Natural killer cell (primary cell): Measurements from ENCODE around the gene GPRIN3. TPM values are rescaled to one million over a fixed set of nuclear protein-coding genes. Genes with fewer than 3 reads are reported as not detected.

ENCODE experiments used
- ATAC-seq, 3 donors: fragments of 150-1000 bp in 2 of 3; fragments of 200-7000 bp in 1 of 3; cut with Tn5 transposase; 1 replicate in 1 of 3; 2 replicates in 2 of 3; pipeline ENCODE4 v1.10.0; 2021; ENCODE audit warnings: mild to moderate bottlenecking in 2 of 3, moderate library complexity in 2 of 3
- DNase-seq, 2 donors: peaks; one replicate each; pipeline versions ENCODE4 v3.0.0 to v3.0.0-alpha.2; 2013 to 2021; ENCODE audit warnings: mixed read lengths in 1 of 2
- H3K27ac ChIP-seq: one replicate; pipeline ENCODE4 v1.5.1; 2013; ENCODE audit warnings: mild to moderate bottlenecking, low read length
- H3K27me3 ChIP-seq: one replicate; pipeline ENCODE4 v1.6.1; 2013; ENCODE audit warnings: low read length; ENCODE audit not compliant: control insufficient read depth, insufficient read depth
- H3K36me3 ChIP-seq: one replicate; pipeline ENCODE4 v1.6.1; 2013; ENCODE audit warnings: low read length; ENCODE audit not compliant: control insufficient read depth, insufficient read depth
- H3K4me1 ChIP-seq: one replicate; pipeline ENCODE4 v1.6.1; 2013; ENCODE audit warnings: low read length; ENCODE audit not compliant: control insufficient read depth, insufficient read depth
- H3K4me3 ChIP-seq: one replicate; pipeline ENCODE4 v1.5.1; 2013; ENCODE audit warnings: low read length
- H3K9me3 ChIP-seq: one replicate; pipeline ENCODE4 v1.6.1; 2013; ENCODE audit warnings: low read length; ENCODE audit not compliant: control insufficient read depth, insufficient read depth
- H3K27ac Mint-ChIP-seq, 2 donors: one replicate each; pipeline ENCODE4 v1.8.0; 2022; ENCODE audit warnings: mild to moderate bottlenecking in 2 of 2, mixed read lengths in 2 of 2, moderate library complexity in 1 of 2
- H3K27me3 Mint-ChIP-seq, 2 donors: one replicate each; pipeline ENCODE4 v1.8.0; 2022; ENCODE audit warnings: low read depth in 2 of 2, mixed read lengths in 2 of 2
- H3K36me3 Mint-ChIP-seq: one replicate; pipeline ENCODE4 v1.8.0; 2022; ENCODE audit warnings: mixed read lengths
- H3K4me1 Mint-ChIP-seq, 2 donors: one replicate each; pipeline ENCODE4 v1.8.0; 2022; ENCODE audit warnings: mixed read lengths in 2 of 2
- H3K4me3 Mint-ChIP-seq: one replicate; pipeline ENCODE4 v1.8.0; 2022; ENCODE audit warnings: mild to moderate bottlenecking, moderate library complexity, mixed read lengths
- H3K9me3 Mint-ChIP-seq, 2 donors: one replicate each; pipeline ENCODE4 v1.8.0; 2022; ENCODE audit warnings: mixed read lengths in 2 of 2
- WGBS: methylation state at CpG from one replicate; pipeline ENCODE4 v1.1.7; 2013; ENCODE audit warnings: missing lambda C conversion rate; ENCODE audit not compliant: insufficient coverage; 5-methylcytosine and 5-hydroxymethylcytosine counted together
- intact Hi-C: fragments of 100-400 bp; cut with micrococcal nuclease; formaldehyde crosslinking; loops from one replicate; pipeline ENCODE4 v1.14.2; 2022
- total RNA-seq, 4 donors: library from RNA; stranded (reverse); fragments of 120-200 nt in 1 of 4; gene quantifications; one replicate each; pipeline versions ENCODE4 v1.2.3 to v1.2.4, GENCODE V29; 2013 to 2022
- TF ChIP-seq, protein P1 (sequence below): fragments of 200-600 bp; IDR thresholded peaks from one replicate; pipeline ENCODE4 v1.8.0; 2022; ENCODE audit warnings: antibody characterized with exemption

The GPRIN3 gene
- total RNA-seq, 3 donors from 2014 or later (not counting 1 experiment from before 2014, with no cell fraction given), result 48.3 to 50.7 (median 48.5) TPM

DNA sequence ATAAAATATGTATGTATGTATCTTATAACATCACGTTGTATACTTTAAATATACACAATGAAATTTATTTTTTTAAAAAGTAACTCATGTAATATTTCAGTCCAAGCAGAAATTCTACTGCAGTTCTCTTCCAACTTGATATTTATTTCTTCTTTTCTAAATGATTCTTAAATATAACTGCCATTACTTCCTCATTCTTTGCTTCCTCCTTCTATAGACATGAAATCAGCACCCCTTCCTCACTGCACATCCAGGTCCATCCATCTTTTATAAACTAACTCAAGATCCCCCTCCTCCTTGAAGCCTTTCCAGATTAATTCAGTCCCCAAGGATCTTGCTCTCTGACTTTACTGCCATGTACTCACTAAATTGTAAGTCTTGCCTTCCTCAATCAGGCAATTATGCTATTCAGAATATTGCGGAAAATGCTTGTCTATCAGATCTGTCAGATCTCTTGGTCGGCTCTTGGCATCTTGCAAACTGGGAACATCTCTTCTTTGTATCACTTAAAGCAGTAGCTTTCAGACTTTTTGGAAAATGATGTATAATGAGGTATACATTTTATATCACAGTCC lies 3.7 kb downstream of the GPRIN3 start:
- Histone ChIP-seq H3K36me3 (no peaks in the 10 kb centered on the region), H3K4me1 (peaks cover 37% of the 10 kb centered on the region), H3K4me3 (no peak overlapping the region), H3K27me3 (no peaks in the 10 kb centered on the region), H3K9me3 (no peaks in the 10 kb centered on the region), H3K27ac (peak overlapping the region; percentile 56)
- ATAC-seq, result no peak
- Mint-ChIP-seq H3K36me3 (no peaks in the 10 kb centered on the region), H3K27me3 (no peaks in the 10 kb centered on the region), H3K27ac (peak overlapping the region in 1 of 2 donors; percentile 96), H3K4me1 (peaks cover 82 to 87% of the 10 kb centered on the region in 2 donors), H3K9me3 (no peaks in the 10 kb centered on the region), H3K4me3 (peak overlapping the region; percentile 7)
- WGBS, result 74% methylated on average over 2 of the region's 3 CpGs
- intact Hi-C loops, result loop anchor here (1.0 to 10.0 kb wide), 2 partner anchors 10 to 479 kb away; no protein-coding TSS in a partner anchor
- TF ChIP-seq, protein P1, sequence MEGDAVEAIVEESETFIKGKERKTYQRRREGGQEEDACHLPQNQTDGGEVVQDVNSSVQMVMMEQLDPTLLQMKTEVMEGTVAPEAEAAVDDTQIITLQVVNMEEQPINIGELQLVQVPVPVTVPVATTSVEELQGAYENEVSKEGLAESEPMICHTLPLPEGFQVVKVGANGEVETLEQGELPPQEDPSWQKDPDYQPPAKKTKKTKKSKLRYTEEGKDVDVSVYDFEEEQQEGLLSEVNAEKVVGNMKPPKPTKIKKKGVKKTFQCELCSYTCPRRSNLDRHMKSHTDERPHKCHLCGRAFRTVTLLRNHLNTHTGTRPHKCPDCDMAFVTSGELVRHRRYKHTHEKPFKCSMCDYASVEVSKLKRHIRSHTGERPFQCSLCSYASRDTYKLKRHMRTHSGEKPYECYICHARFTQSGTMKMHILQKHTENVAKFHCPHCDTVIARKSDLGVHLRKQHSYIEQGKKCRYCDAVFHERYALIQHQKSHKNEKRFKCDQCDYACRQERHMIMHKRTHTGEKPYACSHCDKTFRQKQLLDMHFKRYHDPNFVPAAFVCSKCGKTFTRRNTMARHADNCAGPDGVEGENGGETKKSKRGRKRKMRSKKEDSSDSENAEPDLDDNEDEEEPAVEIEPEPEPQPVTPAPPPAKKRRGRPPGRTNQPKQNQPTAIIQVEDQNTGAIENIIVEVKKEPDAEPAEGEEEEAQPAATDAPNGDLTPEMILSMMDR, result no peak
- no peak for DNase-seq

DNA sequence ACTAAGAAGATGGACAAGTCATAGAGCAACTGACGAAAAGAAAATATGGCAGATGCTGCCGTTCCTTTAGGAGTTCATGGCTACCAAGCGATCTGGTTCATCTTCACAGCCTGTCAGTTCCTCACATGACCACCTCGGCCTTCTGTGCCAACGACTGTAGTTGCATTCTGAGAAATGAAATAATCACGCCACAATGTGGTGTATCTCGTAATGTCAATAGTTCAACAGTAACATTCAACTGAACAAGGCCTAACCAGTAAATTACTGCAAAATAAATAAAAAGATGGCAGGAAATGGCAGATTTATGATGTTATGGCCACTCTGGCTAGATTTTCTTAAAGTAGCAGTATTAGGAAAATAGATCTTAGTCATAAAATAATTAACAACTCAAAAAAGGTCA lies 4.4 kb downstream of the GPRIN3 start:
- H3K36me3 Mint-ChIP-seq, result no peaks in the 10 kb centered on the region
- peaks cover 85 to 89% of the 10 kb centered on the region in 2 donors for H3K4me1 Mint-ChIP-seq
- no peaks in the 10 kb centered on the region for H3K9me3 ChIP-seq
- TF ChIP-seq, protein P1, result no peak
- no peaks in the 10 kb centered on the region for H3K9me3 Mint-ChIP-seq
- 51% methylated on average over 7 of the region's 7 CpGs for WGBS
- DNase-seq, result peak in 1 of 2 donors; percentile 88
- ATAC-seq, result peak; percentile 43 to 71 (median 64)
- peak overlapping the region; percentile 61 for H3K4me3 Mint-ChIP-seq
- no peaks in the 10 kb centered on the region for H3K27me3 ChIP-seq
- no peaks in the 10 kb centered on the region for H3K27me3 Mint-ChIP-seq
- intact Hi-C loops, result loop anchor here (1.0 to 10.0 kb wide), 2 partner anchors 9 to 478 kb away; no protein-coding TSS in a partner anchor
- H3K36me3 ChIP-seq, result no peaks in the 10 kb centered on the region
- H3K27ac Mint-ChIP-seq, result peak overlapping the region in 1 of 2 donors; percentile 96
- H3K27ac ChIP-seq, result peak overlapping the region; percentile 84
- peak overlapping the region; percentile 4 for H3K4me3 ChIP-seq
- H3K4me1 ChIP-seq, result peaks cover 35% of the 10 kb centered on the region

DNA sequence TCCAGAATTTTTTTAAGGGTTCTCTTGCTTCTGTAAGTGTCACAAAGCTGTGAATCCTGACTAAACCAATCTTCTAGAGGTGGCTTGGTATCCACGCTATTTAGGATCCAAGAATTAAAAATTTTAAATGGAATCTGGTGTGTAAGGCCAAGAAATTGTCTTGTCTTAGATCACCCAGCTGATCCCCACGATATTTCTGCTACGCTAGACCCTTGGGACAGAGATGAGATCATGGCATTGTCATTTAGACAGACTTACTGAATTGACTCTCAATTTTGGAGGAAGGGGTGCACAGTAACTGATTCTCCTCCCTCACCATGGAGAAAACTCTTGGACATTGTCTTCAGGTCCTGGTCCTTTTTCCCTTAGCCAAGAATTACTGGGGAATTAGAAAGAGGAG lies 5.7 kb downstream of the GPRIN3 start:
- no peaks in the 10 kb centered on the region for H3K36me3 ChIP-seq
- peak overlapping the region; percentile 43 for H3K27ac ChIP-seq
- ATAC-seq, result no peak
- H3K4me3 ChIP-seq, result no peak overlapping the region
- 91% methylated on average over 3 of the region's 3 CpGs for WGBS
- peak overlapping the region; percentile 66 for H3K4me3 Mint-ChIP-seq
- H3K4me1 ChIP-seq, result peaks cover 38% of the 10 kb centered on the region
- no peaks in the 10 kb centered on the region for H3K9me3 ChIP-seq
- intact Hi-C loops, result loop anchor here (10.0 kb wide), 1 partner anchor 477 kb away; no protein-coding TSS in a partner anchor
- H3K27me3 ChIP-seq, result no peaks in the 10 kb centered on the region
- peaks cover 90 to 95% of the 10 kb centered on the region in 2 donors for H3K4me1 Mint-ChIP-seq
- H3K9me3 Mint-ChIP-seq, result no peaks in the 10 kb centered on the region
- no peaks in the 10 kb centered on the region for H3K36me3 Mint-ChIP-seq
- TF ChIP-seq, protein P1, result no peak
- no peaks in the 10 kb centered on the region for H3K27me3 Mint-ChIP-seq
- peak overlapping the region in 1 of 2 donors; percentile 96 for H3K27ac Mint-ChIP-seq
- no peak for DNase-seq
